ENCODE data around the gene OSBP2.

Gene OSBP2

GRCh38 chr22:30884211-30885000 is 189.7 kb downstream of the OSBP2 start:
- DNase-seq, result no peak

GRCh38 chr22:30885001-30885366 is 190.3 kb downstream of the OSBP2 start:
- DNase-seq, result no peak

GRCh38 chr22:30885591-30885990 is 190.9 kb downstream of the OSBP2 start:
- no peak for DNase-seq

- no peak for DNase-seq
These were observed 192.8 kb downstream of the OSBP2 start for GRCh38 chr22:30887453-30887852.

GRCh38 chr22:30887861-30888260 is 193.2 kb downstream of the OSBP2 start:
- no peak for DNase-seq

- no peak for DNase-seq
These were observed 194.8 kb downstream of the OSBP2 start for GRCh38 chr22:30889268-30889995.

GRCh38 chr22:30889996-30890480 is 195.4 kb downstream of the OSBP2 start:
- no peak for DNase-seq

GRCh38 chr22:30890686-30891442 is 196.2 kb downstream of the OSBP2 start:
- DNase-seq, result no peak

- DNase-seq, result no peak
These were observed 196.7 kb downstream of the OSBP2 start for GRCh38 chr22:30891443-30891755.

- DNase-seq, result no peak
These were observed 197.1 kb downstream of the OSBP2 start for GRCh38 chr22:30891781-30892180.

- DNase-seq, result no peak
These were observed 197.6 kb downstream of the OSBP2 start for GRCh38 chr22:30892286-30892685.

- DNase-seq, result no peak
These were observed 198.1 kb downstream of the OSBP2 start for GRCh38 chr22:30892731-30893221.

- no peak for DNase-seq
These were observed 199.0 kb downstream of the OSBP2 start for GRCh38 chr22:30893434-30894370.

GRCh38 chr22:30894371-30894740 is 199.7 kb downstream of the OSBP2 start:
- no peak for DNase-seq

GRCh38 chr22:30902496-30903357 is 208.1 kb downstream of the OSBP2 start:
- no peak for DNase-seq

GRCh38 chr22:30903876-30904460 is 209.3 kb downstream of the OSBP2 start:
- no peak for DNase-seq

GRCh38 chr22:30905696-30906341 is 211.1 kb downstream of the OSBP2 start:
- DNase-seq, result no peak

- no peak for DNase-seq
These were observed 211.7 kb downstream of the OSBP2 start for GRCh38 chr22:30906411-30906810.

- no peak for DNase-seq
These were observed 212.3 kb downstream of the OSBP2 start for GRCh38 chr22:30906946-30907345.

- DNase-seq, result no peak
These were observed 213.4 kb downstream of the OSBP2 start for GRCh38 chr22:30908051-30908461.
